Left hindlimb (tissue), 1 donor: ENCODE data around the gene COL27A1.
A peak's percentile ranks its signal among the peaks of the same experiment; 100 is the strongest.

Experiments
- DNase-seq: peaks from one replicate; pipeline ENCODE4 v3.0.0-alpha.2; 2018

The COL27A1 gene

DNA sequence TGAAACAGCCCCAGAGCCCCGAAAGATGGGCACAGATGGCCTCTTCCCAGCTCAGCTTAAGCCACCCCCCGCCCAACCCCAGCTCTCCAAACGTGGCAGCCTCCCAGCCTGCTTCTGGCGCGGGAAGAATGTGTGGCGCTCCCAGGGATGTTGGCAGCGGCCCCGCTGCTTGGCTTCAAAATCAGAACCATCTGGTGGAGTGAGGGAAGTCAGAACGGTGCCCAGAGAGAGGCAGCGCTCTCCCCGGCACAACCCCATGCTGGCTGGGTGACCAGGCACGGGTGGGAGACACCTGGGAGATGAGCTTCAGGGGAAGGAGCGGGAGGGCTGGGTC lies 94.9 kb downstream of the COL27A1 start:
- peak; percentile 94 for DNase-seq

DNA sequence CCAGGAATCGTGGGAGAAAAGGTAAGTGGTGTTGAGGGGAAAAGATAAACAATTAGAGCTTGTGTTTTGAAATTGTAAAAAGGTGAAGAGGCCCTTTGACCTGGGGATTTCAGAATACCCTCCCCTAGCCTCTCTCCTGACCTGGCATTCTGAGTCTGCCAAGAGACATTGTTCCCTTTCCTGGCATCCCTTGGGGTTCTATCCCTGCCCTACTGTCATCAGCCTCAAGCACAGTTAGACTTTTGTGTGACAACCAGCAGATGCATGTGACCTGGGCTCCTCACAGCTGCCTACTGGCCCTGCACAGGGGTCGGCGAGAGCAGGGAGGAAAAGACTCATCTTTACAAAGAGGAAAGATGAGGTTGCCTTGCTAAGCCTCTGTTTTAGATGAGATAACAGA lies 95.3 kb downstream of the COL27A1 start:
- no peak for DNase-seq

DNA sequence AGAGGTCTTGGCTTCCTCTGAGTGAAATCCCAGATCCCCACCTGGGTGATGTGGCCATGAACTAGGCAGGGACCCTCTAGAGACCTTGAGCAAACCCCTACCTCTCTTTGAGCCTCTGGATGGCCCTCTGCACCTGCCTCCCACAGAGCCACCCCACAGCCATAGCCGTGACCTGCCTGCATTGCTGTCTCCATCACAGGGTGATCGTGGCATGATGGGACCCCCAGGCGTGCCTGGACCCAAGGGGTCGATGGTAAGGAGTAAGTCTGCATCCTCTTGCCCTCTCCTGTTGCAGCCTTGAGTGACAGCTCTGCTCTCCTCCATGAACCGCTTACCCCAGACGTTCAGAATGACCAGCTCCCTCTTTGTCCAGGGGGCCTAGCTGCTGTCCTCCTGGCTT lies 97.1 kb downstream of the COL27A1 start:
- DNase-seq, result no peak

DNA sequence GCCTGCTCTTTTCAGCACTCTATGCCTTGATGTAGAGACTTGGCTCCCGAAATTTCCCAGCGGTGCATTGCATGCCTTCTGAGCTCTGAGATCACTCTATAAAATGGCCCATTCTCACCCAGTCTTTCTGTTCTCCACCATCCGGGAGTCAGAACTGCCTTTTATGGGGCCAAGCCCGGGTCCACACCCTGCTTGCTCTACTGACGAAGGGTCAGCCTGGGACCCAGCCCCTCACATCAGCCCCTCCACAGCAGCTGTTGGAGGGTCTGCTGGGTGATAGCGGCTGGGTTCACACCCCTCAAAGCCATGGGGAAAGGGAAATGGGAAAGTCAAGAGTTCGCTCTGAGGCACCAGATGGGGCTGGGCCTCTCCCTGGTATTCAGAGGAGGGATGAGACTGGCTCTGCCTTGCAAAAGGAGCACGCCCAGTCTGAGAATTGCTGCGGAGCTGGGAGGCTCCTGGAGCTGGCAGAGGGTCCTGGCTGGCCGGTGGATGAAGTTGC lies 101.5 kb downstream of the COL27A1 start:
- DNase-seq, result peak; percentile 64

DNA sequence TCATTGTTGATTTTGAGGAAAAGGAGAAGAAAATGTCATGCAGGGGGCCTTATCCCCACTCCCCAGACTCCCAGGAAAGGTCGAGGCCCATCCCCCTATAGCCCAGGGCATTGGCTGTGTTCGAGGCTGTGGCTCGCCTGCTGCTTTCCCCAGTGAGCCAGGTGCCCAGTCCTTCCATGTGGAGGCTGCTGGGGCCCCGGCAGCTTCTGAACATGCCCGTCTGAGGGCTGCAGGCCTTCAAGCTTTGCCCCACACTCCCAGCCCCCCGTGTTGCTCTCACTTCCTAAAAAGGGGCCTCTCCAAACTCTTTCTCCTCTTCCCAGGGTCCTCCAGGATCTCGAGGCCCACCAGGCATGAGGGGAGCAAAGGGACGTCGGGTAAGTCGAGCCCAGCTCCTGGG lies 102.9 kb downstream of the COL27A1 start:
- DNase-seq, result no peak

DNA sequence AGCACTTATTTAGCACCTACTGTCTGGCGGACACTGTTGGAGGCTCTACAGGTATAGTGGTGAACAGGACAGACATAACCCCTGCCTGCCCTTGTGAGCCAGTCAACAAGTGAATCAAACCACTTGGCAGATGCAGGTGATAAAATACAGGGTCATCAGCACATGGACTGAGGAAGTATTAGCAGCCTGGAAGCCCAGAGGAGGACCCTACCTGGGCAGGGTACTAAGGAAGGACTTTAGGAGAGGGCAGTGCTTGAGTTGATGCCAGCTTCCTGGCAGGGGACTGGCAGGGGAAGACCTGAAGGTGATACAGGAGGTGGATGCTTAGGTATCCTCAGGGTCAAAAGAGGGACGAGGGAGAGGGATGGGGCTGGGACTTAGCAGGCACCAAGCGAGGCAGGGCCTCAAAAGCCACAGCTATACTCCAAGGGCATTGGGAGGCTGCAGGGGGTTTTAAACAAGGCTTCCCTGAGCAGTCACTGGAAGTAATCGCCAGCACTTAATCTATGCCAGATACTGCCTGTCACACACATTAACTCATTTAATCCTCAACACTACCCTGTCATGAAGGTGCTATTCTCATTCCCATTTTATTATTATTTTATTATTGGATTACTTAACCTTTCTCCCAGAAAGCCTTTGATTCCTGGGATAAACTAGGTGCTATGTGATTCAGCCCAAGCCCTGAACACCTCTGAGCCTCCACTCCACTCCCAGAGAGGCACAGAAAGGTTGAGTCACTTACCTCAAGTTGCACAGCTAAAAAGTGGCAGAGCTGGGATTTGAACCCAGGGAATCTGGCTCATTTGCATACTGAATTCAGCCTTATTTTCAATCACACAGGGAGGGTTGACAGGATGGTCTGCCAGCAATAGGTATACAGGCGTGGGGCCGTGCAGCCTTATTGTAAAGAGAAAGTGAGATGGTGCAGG lies 103.8 kb downstream of the COL27A1 start:
- DNase-seq, result no peak

DNA sequence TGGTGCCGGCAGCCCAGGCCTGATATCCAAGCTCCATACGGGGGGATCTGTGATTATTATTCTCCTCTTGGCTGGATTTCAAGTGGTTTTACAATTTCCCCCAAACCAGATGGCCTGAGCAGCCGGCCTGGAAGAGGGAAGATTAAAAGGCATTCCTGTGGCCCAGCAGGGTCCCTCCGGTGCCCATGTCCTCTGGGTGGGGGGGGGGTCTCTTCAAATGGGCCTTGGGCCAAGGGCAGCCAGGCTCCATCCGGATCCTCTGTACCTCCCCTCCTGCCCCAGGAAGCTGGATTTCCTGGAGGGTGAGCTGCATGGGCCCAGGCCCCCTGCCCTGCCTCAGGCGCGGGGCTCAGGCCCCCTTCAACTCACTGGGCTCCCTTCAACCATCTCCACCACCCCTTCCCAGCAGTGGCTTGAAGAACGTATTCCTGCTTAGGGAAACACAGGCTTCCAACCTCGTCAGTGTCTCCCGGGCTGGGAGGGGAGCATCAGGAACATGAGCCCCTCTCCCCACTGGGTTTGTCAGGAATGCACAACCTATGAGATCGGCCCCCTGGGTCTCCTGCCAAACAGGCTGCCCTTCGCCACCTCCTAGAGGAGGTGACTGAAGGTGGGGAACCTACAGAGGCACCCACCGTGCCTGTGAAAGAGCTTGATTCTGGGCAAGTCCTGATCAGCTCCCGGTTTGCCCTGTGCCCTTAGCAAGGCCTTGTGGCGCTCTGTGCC lies 104.6 kb downstream of the COL27A1 start:
- no peak for DNase-seq

DNA sequence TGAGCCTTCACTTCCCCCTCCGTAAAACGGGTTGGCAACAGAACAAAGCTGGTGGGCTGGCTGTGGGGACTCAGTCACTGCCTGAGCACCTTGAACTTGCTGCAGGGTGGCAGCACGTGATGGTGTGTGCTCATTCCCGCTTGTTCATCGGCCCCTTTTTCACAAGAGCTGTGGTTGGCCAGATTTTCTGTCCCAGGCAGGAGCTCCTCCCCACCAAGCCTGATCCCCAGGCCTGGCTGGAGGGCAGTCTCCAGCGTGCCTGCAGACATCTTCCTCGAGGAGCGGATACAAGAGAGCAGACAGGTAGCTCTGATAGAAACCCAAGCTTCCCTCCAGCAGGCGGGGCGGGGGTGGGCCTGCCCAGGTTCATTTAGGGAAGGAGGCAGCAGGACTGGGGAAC lies 105.7 kb downstream of the COL27A1 start:
- no peak for DNase-seq

DNA sequence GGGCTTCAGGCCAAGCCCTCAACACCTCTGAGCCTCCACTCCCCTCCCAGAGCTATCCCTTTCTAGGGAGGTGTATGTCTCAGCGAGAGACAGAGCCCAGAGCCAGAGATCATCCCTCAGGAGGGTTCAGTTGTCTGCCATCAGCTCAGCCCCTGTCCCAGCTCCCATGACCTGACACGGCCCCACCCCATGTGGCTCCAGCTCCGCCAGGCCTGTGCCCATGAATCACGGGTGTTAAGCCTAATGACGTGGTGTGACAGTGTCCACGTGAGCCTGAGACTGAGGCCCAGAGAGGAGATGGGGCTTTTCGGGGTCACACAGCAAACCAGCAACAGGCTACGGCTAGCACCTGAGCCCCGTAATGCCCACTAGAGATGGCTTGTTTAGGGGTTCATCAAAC lies 106.7 kb downstream of the COL27A1 start:
- DNase-seq, result no peak

DNA sequence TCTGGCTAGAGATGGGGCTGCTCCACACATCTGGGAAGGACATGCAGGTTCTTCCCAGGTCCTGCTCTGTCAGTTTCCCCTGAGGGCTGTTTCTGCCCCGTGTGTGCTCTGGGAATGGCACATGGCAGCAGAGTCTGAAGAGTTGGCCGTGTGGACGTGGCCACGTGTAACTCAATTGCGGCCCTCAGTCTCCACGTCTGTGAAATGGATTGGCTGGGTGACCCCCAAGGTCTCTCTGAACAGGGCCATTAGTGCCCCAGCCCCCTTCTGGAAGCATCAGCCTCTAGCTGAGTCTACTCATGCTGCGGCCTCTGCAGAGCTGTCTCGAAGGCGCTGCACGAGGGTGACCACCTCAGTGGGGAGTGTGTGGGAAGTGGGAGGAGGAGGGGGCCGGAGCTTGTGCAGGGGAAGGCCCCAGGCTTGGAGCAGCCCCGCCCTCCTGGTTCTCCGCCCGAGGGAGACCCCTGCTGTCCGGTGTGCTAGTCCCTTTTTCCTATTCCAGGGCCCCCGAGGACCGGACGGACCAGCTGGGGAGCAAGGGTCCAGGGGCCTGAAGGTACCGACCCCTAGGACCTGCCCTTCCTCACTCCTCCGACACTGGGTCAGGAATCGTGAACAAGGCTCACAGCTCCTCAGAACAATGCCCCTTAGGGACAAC lies 108.6 kb downstream of the COL27A1 start:
- DNase-seq, result no peak

DNA sequence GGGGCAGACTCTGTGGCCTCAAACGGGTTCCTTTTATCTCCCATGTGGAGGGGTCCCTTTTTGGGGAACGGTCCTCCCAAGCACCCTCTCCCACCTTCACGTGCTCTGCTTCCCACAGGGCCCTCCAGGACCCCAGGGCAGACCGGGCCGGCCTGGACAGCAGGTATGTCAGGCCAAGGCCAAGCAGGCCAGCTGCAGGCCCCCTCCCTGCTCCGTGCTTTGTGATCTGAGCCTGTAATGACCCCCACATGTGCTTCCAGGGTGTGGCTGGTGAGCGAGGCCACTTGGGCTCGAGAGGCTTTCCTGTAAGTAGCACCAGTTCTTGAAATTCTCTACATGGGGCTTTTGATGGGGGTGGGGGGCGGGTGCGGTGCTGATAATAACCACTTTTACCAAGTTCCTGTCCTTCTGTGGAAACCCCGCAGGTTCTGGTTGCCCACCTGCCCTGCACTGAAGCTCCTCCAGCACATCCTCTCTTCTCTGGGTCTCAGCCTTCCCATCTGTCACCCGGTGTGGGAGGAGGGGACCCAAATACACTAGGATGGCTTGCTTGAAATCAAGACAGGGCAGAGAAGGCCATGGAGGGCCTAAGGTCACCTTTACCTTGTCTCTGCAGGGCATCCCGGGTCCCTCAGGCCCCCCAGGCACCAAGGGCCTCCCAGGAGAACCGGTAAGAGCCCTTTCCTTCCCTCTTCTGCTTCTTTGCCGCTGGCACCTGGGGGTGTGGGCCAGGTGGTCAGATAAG lies 109.6 kb downstream of the COL27A1 start:
- no peak for DNase-seq

DNA sequence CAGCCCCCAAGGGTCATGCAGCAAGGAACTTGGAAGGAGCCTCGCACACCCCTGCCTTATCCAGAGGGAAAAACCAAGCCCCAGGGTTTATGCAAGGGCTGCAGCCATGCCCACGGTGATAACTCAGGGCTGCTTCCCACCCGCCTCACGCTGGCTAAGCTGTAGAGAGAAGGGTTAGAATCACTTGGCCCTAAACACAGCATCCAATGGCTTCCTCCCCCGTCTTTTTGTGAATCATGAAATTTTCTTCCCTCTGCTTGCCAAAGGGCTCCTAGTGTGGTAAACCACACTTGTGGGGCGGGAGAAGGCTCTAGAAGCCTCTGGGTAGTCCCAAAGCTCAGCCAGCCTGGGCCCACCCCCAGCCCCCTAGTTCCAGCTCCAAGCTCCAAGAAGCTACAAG lies 111.6 kb downstream of the COL27A1 start:
- no peak for DNase-seq

DNA sequence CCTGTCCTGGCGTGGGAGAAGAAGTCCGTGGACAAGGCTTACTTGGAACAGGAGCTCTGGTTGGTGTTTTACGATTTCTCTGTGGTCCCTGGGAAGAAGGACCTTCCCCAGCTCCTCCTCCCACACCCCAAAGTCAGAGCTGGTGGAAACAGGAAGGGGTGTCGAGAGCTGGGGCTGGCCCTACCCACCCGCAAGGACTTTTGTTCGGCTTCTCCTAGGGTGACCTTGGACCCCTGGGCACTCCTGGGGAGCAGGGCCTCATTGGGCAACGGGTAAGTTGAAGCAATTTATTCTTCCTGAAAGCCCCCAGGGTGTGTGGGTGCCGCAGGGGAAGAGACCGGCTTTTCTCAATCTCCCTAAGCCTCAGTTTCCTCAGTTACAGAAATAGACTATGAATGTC lies 113.7 kb downstream of the COL27A1 start:
- DNase-seq, result no peak

DNA sequence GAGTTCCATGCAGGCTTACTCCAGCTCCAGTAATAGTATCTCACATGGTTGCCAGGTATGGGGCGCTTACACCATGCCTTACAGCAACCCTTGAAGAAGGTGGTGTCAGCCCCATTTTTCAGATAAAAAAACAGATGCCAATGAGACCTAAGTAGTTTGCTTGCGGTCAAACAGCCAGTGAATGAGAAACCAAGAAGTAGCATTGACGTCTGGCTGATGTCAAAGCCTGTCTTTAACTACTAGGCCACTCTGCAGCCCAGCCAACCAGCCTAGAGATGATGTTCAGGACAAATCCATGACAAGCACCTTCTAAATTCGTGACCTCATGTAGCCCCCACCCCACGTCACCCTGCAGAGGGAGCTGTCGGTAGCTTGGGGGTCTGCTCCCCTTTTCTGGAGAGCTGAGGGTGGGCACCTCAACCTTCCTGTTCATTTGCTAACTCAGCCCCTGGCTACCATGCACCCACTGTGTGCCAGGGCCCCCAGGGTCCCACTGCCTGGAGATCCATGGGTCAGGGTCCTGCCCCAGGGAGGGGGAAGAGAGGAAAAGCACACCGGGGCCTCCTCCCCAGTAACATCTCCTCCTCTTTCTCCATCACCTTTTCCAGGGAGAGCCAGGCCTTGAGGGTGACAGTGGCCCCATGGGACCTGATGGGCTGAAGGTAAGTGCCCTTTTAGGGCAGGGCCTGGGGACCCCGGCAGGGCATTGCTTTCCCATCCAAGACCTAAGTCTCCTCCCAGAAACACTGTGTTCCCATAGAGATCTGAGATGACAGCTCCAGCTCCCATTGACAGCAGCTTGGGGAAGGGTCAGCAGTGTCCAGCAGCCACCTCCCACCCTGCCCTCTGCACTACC lies 115.0 kb downstream of the COL27A1 start:
- DNase-seq, result peak; percentile 28

DNA sequence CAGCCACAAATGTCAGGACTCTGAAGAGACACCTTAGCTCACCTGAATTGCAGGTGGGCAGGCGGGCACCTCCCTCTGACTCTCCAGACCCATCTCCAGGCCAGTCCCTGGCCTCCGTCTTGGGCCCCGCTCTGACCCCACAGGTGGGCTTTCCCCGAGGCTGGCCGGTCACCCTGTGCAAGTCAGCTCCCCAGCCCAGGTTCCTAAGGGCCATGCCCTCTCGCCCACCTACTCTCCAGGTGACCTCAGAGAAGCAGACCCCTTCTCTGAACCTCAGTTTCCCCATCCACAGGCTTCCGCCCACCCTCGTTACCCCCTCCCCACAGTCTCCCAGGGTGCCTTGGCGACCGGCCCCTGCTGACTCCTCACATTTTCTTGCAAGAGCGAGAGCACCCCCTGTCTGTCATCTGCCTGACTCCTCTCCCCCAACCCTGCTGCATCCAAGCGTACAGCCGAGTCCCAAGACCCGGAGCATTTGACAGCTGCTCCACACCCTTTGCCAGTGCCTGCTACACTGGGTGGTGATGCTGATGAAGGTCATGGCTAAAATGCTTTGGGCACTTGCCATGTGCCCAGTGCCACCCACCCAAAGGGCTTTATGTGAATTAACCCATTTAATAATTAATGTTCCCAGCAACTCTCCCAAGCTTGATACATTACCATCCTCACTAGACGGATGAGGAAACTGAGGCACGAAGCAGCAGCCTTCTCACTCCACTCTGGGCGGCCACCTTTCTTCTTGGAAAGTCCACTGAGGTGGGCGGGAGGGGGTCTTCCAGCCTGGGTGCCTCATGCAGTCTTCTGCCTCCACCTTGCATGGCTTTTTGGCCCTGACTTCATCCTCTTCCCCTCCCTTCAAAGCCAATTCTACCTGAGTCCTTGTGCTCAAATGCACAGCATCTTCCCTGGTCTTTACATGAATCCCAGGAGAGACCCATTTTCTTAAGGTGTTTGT lies 116.5 kb downstream of the COL27A1 start:
- DNase-seq, result peak; percentile 53

DNA sequence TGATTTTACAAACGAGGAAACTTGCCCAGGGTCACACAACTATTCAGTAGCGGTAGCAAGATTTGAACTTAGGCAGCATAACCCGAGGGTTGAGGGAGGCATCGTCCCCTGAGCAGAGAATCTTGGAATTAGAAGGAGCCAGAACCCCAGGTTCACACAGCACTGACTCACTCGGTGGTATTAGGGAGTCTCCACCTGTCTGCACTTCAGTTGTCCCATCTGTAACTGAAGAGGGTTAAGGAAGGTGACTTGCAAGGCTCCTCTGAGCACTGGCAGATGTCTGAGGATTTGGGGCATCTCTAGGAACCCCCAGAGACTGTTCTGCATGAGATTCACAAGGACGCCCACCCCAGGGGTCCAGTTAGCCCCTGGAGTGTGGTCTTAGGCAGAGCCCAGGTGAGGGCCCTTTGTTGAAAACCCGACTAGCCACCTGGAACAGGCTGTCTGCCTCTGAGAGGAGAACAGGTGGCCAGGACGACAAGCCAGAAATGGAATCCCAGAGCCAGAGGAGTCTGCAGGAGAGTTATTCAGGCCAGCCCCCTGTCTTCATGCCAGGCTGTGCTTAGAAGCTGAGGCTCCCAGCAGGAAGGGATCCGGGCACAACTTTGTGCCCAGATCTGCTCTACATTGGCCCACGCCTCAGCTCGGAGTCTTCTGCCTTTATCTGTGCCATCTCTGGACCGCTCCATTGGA lies 117.5 kb downstream of the COL27A1 start:
- peak; percentile 18 for DNase-seq

DNA sequence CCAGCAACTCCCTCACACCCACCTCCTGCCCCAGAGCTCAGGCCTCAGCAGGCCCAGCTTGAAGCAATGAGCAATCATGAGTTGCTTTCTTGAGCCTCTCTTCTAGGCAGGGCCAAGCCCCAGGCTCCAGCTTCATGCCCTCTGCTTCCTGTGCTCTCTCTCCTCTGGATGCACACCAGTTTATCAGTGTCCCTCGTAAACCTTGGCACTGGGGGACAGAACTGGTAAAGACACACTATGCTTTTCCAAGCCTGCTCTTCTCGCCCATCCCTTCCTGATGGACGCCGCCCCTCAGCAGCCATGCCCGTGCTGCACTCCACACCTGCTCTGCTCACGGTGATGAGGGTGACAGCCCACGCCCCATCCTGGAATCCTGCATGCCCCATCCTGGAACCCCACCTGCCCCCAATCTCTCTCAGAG lies 118.1 kb downstream of the COL27A1 start:
- DNase-seq, result peak; percentile 23

DNA sequence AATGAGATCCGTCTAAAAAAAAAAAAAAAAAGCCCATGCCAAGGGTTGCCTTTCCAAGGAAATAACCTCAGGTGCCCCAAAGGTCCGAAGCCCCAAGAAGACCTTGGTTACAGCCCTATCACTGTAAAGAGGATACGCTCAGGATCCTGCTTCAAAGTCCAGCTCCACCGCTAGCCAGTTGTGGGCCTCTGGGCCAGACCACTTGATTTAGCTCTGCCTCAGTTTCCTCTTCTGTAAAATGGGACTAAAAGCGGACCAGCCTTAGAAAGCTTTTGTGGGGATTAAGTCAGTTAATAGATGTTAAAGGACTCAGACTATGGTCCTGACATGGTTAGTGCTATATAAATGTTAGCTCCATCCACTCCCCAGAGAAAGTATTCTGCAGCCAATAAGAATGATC lies 118.9 kb downstream of the COL27A1 start:
- no peak for DNase-seq

DNA sequence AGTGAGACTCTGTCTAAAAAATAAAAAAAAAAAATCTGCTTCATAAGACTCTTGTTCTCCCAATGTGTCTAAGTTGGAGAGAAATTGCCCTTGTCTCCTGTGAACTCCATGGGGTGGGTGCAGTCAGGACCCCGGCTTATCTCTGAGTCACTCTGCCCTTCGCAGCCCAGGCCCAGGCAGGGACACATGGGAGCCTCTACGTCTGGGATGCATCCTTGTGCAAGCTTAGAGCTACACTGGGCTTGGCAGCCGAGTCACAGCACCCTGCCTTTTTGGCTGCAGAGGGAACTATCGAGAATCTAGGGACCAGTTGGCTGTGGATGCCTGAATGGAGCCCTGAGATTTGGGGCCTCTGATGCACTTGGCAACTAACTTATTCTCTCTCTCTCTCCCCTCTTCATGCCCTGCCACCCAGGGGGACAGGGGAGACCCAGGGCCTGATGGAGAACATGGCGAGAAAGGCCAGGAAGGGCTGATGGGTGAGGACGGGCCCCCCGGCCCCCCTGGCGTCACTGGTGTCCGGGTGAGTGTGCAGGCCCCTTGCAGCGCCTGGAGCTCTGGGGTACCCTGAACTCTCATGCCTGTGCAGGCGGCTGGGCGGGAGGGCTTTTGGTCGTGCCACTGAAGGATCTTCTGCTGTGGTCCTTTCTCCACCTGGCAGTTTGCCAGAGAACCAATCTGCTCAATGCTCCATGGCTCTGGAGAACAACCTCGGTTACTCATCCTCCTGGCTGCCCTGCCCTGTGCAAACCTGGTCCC lies 120.1 kb downstream of the COL27A1 start:
- peak; percentile 12 for DNase-seq
